Measurements from ENCODE around the gene TLR1.

- TF ChIP-seq POLR2AphosphoS5 (IDR thresholded peaks at IDR 0.05; ENCODE audit: low read depth, low read length) (no peak), POLR2A (IDR thresholded peaks at IDR 0.05; ENCODE audit: low read depth, low read length) (no peak), TAF1 (IDR thresholded peaks at IDR 0.05; ENCODE audit: borderline replicate concordance, low read depth, low read length) (no peak)
Observed at GRCh38 chr4:38784141-38784540, 20.4 kb downstream of the TLR1 start.
